Measurements from ENCODE around the gene CD33. TPM values are rescaled to one million over a fixed set of nuclear protein-coding genes. Genes with fewer than 3 reads are reported as not detected.

Gene CD33
- total RNA-seq, 6 experiments from 2014 or later = not detected

GRCh38 chr19:51252306-51253079 is 27.6 kb downstream of the CD33 start:
- peaks cover 36% of the 10 kb centered on the region for H3K9me3 Mint-ChIP-seq
- DNase-seq = no peak
- H3K36me3 Mint-ChIP-seq (ENCODE audit: low read depth) = no peaks in the 10 kb centered on the region
- no peak overlapping the region for H3K4me3 Mint-ChIP-seq
- no peak overlapping the region for H3K27ac Mint-ChIP-seq
- no peak for TF ChIP-seq CTCF (IDR thresholded peaks at IDR 0.05)
- H3K4me1 Mint-ChIP-seq (ENCODE audit: low read depth) = no peaks in the 10 kb centered on the region
- 0 out of 2 replicates have a peak, but pooled peaks cover 1% of the 10 kb centered on the region for H3K27me3 Mint-ChIP-seq (ENCODE audit: insufficient read depth)

- Mint-ChIP-seq H3K36me3 (ENCODE audit: low read depth) (no peaks in the 10 kb centered on the region), H3K4me3 (no peak overlapping the region), H3K27me3 (ENCODE audit: insufficient read depth) (0 out of 2 replicates have a peak, but pooled peaks cover 1% of the 10 kb centered on the region), H3K27ac (no peak overlapping the region), H3K4me1 (ENCODE audit: low read depth) (no peaks in the 10 kb centered on the region), H3K9me3 (peaks cover 29% of the 10 kb centered on the region)
- no peak for DNase-seq
- TF ChIP-seq CTCF (IDR thresholded peaks at IDR 0.05) = no peak
These were observed 28.4 kb downstream of the CD33 start for GRCh38 chr19:51253088-51253806.

- DNase-seq = no peak
- no peak for TF ChIP-seq CTCF (IDR thresholded peaks at IDR 0.05)
- Mint-ChIP-seq H3K4me3 (no peak overlapping the region), H3K27ac (no peak overlapping the region), H3K9me3 (peaks cover 12% of the 10 kb centered on the region; the same call in 1 of the 2 replicates), H3K27me3 (ENCODE audit: insufficient read depth) (0 out of 2 replicates have a peak, but pooled peaks cover 1% of the 10 kb centered on the region), H3K36me3 (ENCODE audit: low read depth) (no peaks in the 10 kb centered on the region), H3K4me1 (ENCODE audit: low read depth) (no peaks in the 10 kb centered on the region)
These were observed 31.3 kb downstream of the CD33 start for GRCh38 chr19:51256155-51256625.

GRCh38 chr19:51257471-51257870 is 32.6 kb downstream of the CD33 start:
- DNase-seq = no peak
- Mint-ChIP-seq H3K4me3 (no peak overlapping the region), H3K36me3 (ENCODE audit: low read depth) (no peaks in the 10 kb centered on the region), H3K4me1 (ENCODE audit: low read depth) (no peaks in the 10 kb centered on the region), H3K27me3 (ENCODE audit: insufficient read depth) (no peaks in the 10 kb centered on the region), H3K9me3 (peaks cover 5% of the 10 kb centered on the region), H3K27ac (no peak overlapping the region)
- no peak for TF ChIP-seq CTCF (IDR thresholded peaks at IDR 0.05)

GRCh38 chr19:51258165-51259160 is 33.6 kb downstream of the CD33 start:
- no peak for TF ChIP-seq CTCF (IDR thresholded peaks at IDR 0.05)
- H3K27me3 Mint-ChIP-seq (ENCODE audit: insufficient read depth) = no peaks in the 10 kb centered on the region
- no peak for DNase-seq
- H3K4me1 Mint-ChIP-seq (ENCODE audit: low read depth) = no peaks in the 10 kb centered on the region
- no peaks in the 10 kb centered on the region for H3K36me3 Mint-ChIP-seq (ENCODE audit: low read depth)
- H3K4me3 Mint-ChIP-seq = no peak overlapping the region
- peaks cover 5% of the 10 kb centered on the region for H3K9me3 Mint-ChIP-seq
- no peak overlapping the region for H3K27ac Mint-ChIP-seq

Measured in HFFc6 (cell line).